Mucosa of rectum (tissue), 2 donors: ENCODE results near the gene HECTD1.
"Not testable (repeated sequence)": the region's sequence is repeated elsewhere in the genome, so short reads cannot be mapped to it uniquely, and the experiment has no call there.

Experiments
- H3K27ac ChIP-seq, 2 donors: one replicate each; pipeline ENCODE4 v1.7.0; 2013; ENCODE audit warnings: inconsistent platforms in 2 of 2, low read depth in 2 of 2, low read length in 2 of 2
- H3K27me3 ChIP-seq, 2 donors: one replicate each; pipeline ENCODE4 v1.7.0; 2013; ENCODE audit warnings: low read length in 2 of 2; ENCODE audit not compliant: control insufficient read depth in 2 of 2, insufficient read depth in 2 of 2
- H3K36me3 ChIP-seq, 2 donors: one replicate each; pipeline ENCODE4 v1.7.0; 2013; ENCODE audit warnings: low read length in 2 of 2; ENCODE audit not compliant: control insufficient read depth in 2 of 2, insufficient read depth in 2 of 2
- H3K4me1 ChIP-seq, 2 donors: one replicate each; pipeline ENCODE4 v1.7.0; 2013; ENCODE audit warnings: low read length in 2 of 2, mild to moderate bottlenecking in 1 of 2; ENCODE audit not compliant: control insufficient read depth in 2 of 2, insufficient read depth in 2 of 2
- H3K4me3 ChIP-seq, 2 donors: one replicate each; pipeline ENCODE4 v1.7.0; 2013; ENCODE audit warnings: low read length in 2 of 2
- H3K9ac ChIP-seq, 2 donors: one replicate each; pipeline ENCODE4 v1.7.0; 2013; ENCODE audit warnings: low read length in 2 of 2, low read depth in 1 of 2, mild to moderate bottlenecking in 1 of 2
- H3K9me3 ChIP-seq, 2 donors: one replicate each; pipeline ENCODE4 v1.7.0; 2013; ENCODE audit warnings: low read length in 2 of 2; ENCODE audit not compliant: control insufficient read depth in 2 of 2
- donor health status: healthy.
- donor health status: Normal muscosa, but diverticular disease.

HECTD1 gene

GRCh38 chr14:31086466-31086865 is 121.1 kb downstream of the HECTD1 start:
- H3K4me1 ChIP-seq: peaks cover 0 to 12% of the 10 kb centered on the region in 2 donors
- not testable (repeated sequence) for H3K27me3 ChIP-seq

GRCh38 chr14:31085027-31085426 is 122.6 kb downstream of the HECTD1 start:
- Histone ChIP-seq H3K27ac (no peak overlapping the region), H3K27me3 (no peaks in the 10 kb centered on the region), H3K4me3 (no peak overlapping the region), H3K36me3 (peaks cover 0 to 2% of the 10 kb centered on the region in 2 donors), H3K4me1 (peaks cover 0 to 5% of the 10 kb centered on the region in 2 donors), H3K9ac (no peak overlapping the region), H3K9me3 (no peaks in the 10 kb centered on the region)

More at GRCh38 chr14:31086466-31086865, 121.1 kb downstream of the HECTD1 start:
- H3K36me3 ChIP-seq, H3K27ac ChIP-seq, H3K4me3 ChIP-seq, H3K9me3 ChIP-seq, H3K9ac ChIP-seq: not testable (repeated sequence)

- Histone ChIP-seq H3K27me3 (no peaks in the 10 kb centered on the region), H3K27ac (no peak overlapping the region), H3K4me1 (peaks cover 0 to 5% of the 10 kb centered on the region in 2 donors), H3K9me3 (no peaks in the 10 kb centered on the region), H3K9ac (no peak overlapping the region), H3K4me3 (no peak overlapping the region), H3K36me3 (peaks cover 0 to 2% of the 10 kb centered on the region in 2 donors)
Observed at GRCh38 chr14:31084385-31084784, 123.2 kb downstream of the HECTD1 start.

GRCh38 chr14:31083781-31084180 is 123.8 kb downstream of the HECTD1 start:
- Histone ChIP-seq H3K4me1 (peaks cover 0 to 5% of the 10 kb centered on the region in 2 donors), H3K36me3 (peaks cover 0 to 2% of the 10 kb centered on the region in 2 donors), H3K9me3 (no peaks in the 10 kb centered on the region), H3K27me3 (no peaks in the 10 kb centered on the region), H3K4me3 (no peak overlapping the region), H3K27ac (no peak overlapping the region), H3K9ac (no peak overlapping the region)

GRCh38 chr14:31080484-31080883 is 127.1 kb downstream of the HECTD1 start:
- Histone ChIP-seq H3K9ac (peak overlapping the region in 1 of 2 donors; percentile 3), H3K27me3 (no peaks in the 10 kb centered on the region), H3K27ac (peak overlapping the region in 1 of 2 donors; percentile 48), H3K4me1 (peaks cover 0 to 5% of the 10 kb centered on the region in 2 donors), H3K36me3 (peaks cover 0 to 2% of the 10 kb centered on the region in 2 donors), H3K4me3 (no peak overlapping the region), H3K9me3 (no peaks in the 10 kb centered on the region)

- Histone ChIP-seq H3K36me3 (peaks cover 0 to 2% of the 10 kb centered on the region in 2 donors), H3K9ac (peak overlapping the region in 1 of 2 donors; percentile 3), H3K4me3 (no peak overlapping the region), H3K27ac (peak overlapping the region in 1 of 2 donors; percentile 48), H3K9me3 (no peaks in the 10 kb centered on the region), H3K27me3 (no peaks in the 10 kb centered on the region), H3K4me1 (peaks cover 0 to 5% of the 10 kb centered on the region in 2 donors)
Observed at GRCh38 chr14:31080056-31080455, 127.5 kb downstream of the HECTD1 start.

GRCh38 chr14:31078766-31079165 is 128.8 kb downstream of the HECTD1 start:
- Histone ChIP-seq H3K27me3 (no peaks in the 10 kb centered on the region), H3K4me3 (no peak overlapping the region), H3K27ac (no peak overlapping the region), H3K36me3 (peaks cover 0 to 2% of the 10 kb centered on the region in 2 donors), H3K9me3 (no peaks in the 10 kb centered on the region), H3K4me1 (peaks cover 0 to 5% of the 10 kb centered on the region in 2 donors), H3K9ac (no peak overlapping the region)

GRCh38 chr14:31075144-31075543 is 132.4 kb downstream of the HECTD1 start:
- Histone ChIP-seq H3K4me3 (no peak overlapping the region), H3K27ac (no peak overlapping the region), H3K9ac (no peak overlapping the region), H3K9me3 (no peaks in the 10 kb centered on the region), H3K4me1 (peaks cover 0 to under 1% of the 10 kb centered on the region in 2 donors), H3K36me3 (no peaks in the 10 kb centered on the region), H3K27me3 (no peaks in the 10 kb centered on the region)

GRCh38 chr14:31071151-31071550 is 136.4 kb downstream of the HECTD1 start:
- H3K4me3 ChIP-seq: no peak overlapping the region
- no peaks in the 10 kb centered on the region for H3K9me3 ChIP-seq
- no peak overlapping the region for H3K27ac ChIP-seq
- H3K4me1 ChIP-seq: no peaks in the 10 kb centered on the region
- no peak overlapping the region for H3K9ac ChIP-seq
- no peaks in the 10 kb centered on the region for H3K36me3 ChIP-seq
- no peaks in the 10 kb centered on the region for H3K27me3 ChIP-seq

GRCh38 chr14:31070431-31070830 is 137.2 kb downstream of the HECTD1 start:
- Histone ChIP-seq H3K4me1 (no peaks in the 10 kb centered on the region), H3K36me3 (no peaks in the 10 kb centered on the region), H3K4me3 (no peak overlapping the region), H3K9me3 (no peaks in the 10 kb centered on the region), H3K27ac (no peak overlapping the region), H3K9ac (no peak overlapping the region), H3K27me3 (no peaks in the 10 kb centered on the region)

- Histone ChIP-seq H3K27me3 (no peaks in the 10 kb centered on the region), H3K4me1 (no peaks in the 10 kb centered on the region), H3K4me3 (no peak overlapping the region), H3K9me3 (no peaks in the 10 kb centered on the region), H3K27ac (no peak overlapping the region), H3K9ac (no peak overlapping the region), H3K36me3 (no peaks in the 10 kb centered on the region)
Observed at GRCh38 chr14:31069343-31069742, 138.2 kb downstream of the HECTD1 start.
